Ascending aorta (tissue), 2 donors: Measurements from ENCODE around the gene HTRA2. TPM values are rescaled to one million over a fixed set of nuclear protein-coding genes. Genes with fewer than 3 reads are reported as not detected.

ENCODE experiments used
- DNase-seq, 2 donors: peaks; one replicate each; pipeline ENCODE4 v3.0.0-alpha.2; 2019; ENCODE audit warnings: low spot score in 2 of 2
- H3K27ac ChIP-seq, 2 donors: fragments of 200-600 bp; sonication (generic); one replicate each; pipeline ENCODE4 v1.5.1; 2016 to 2017; ENCODE audit warnings: mild to moderate bottlenecking in 1 of 2
- H3K27me3 ChIP-seq: fragments of 200-600 bp; sonication (generic); one replicate; pipeline ENCODE4 v1.5.1; 2017
- H3K36me3 ChIP-seq, 2 donors: fragments of 200-600 bp; sonication (generic); one replicate each; pipeline ENCODE4 v1.5.1; 2016
- H3K4me1 ChIP-seq, 2 donors: fragments of 200-600 bp; sonication (generic); one replicate each; pipeline ENCODE4 v1.5.1; 2016 to 2017; ENCODE audit warnings: mild to moderate bottlenecking in 1 of 2
- H3K4me3 ChIP-seq, 2 donors: fragments of 200-600 bp; sonication (generic); one replicate each; pipeline ENCODE4 v1.5.1; 2016 to 2017; ENCODE audit warnings: mild to moderate bottlenecking in 1 of 2
- H3K9me3 ChIP-seq, 2 donors: fragments of 200-600 bp; sonication (generic); one replicate each; pipeline ENCODE4 v1.5.1; 2016
- CTCF ChIP-seq, 3 experiments: fragments of 200-600 bp in 2 of 3; fragments of 450-650 bp in 1 of 3; sonication (generic) in 2 of 3; IDR thresholded peaks; one replicate each; pipeline ENCODE4 v1.5.1; 2016 to 2019; ENCODE audit warnings: antibody characterized with exemption in 3 of 3, mild to moderate bottlenecking in 1 of 3, moderate library complexity in 1 of 3
- intact Hi-C: fragments of 100-400 bp; cut with DNase I; formaldehyde crosslinking; loops from one replicate; pipeline ENCODE4 v1.15.1; 2023
- total RNA-seq: library from RNA; depleted of rRNA; stranded (reverse); fragments of >200 nt; gene quantifications from one replicate; pipeline ENCODE4 v1.1.0, GENCODE V29; 2016

The HTRA2 gene
- total RNA-seq, 1 donor from 2014 or later: 80.1 TPM

DNA sequence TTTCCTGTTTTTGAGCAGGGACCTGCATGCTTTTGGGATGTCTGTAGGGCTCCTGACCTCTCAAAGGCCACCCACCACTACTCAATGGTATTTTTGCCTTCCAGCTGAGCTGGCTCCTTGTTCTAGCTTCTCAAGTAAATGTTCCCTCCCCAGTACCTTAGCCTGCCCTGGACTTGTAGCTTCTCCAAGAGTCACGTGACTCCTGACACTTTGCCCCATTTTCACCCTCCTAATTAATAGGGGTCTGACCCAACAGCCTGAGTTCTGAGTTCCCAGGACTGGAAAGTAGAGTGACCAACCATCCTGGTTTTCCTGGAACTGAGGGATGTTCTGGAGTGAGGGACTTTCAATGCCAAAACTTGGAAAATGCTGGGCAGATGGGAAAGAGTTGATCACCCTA is 34.3 kb upstream of the HTRA2 start:
- intact Hi-C loops: no loop called here
- no peak overlapping the region for H3K4me3 ChIP-seq
- H3K9me3 ChIP-seq: no peaks in the 10 kb centered on the region
- no peak for DNase-seq
- no peak overlapping the region for H3K27ac ChIP-seq
- H3K27me3 ChIP-seq: peaks cover 5% of the 10 kb centered on the region
- H3K4me1 ChIP-seq: peaks cover 0 to 8% of the 10 kb centered on the region in 2 donors
- H3K36me3 ChIP-seq: peaks cover 31 to 34% of the 10 kb centered on the region in 2 donors
- TF ChIP-seq CTCF (IDR thresholded peaks at IDR 0.05): no peak

- peaks cover 5% of the 10 kb centered on the region for H3K27me3 ChIP-seq
- H3K27ac ChIP-seq: no peak overlapping the region
- TF ChIP-seq CTCF (IDR thresholded peaks at IDR 0.05): no peak
- H3K36me3 ChIP-seq: peaks cover 14 to 17% of the 10 kb centered on the region in 2 donors
- peaks cover 0 to 8% of the 10 kb centered on the region in 2 donors for H3K4me1 ChIP-seq
- H3K4me3 ChIP-seq: peak overlapping the region; percentile 9 to 51
- H3K9me3 ChIP-seq: no peaks in the 10 kb centered on the region
- DNase-seq: no peak
- intact Hi-C loops: no loop called here
These were observed 32.5 kb upstream of the HTRA2 start for GRCh38 chr2:74496997-74497776.

- intact Hi-C loops: no loop called here
- Histone ChIP-seq H3K36me3 (peaks cover 6 to 9% of the 10 kb centered on the region in 2 donors), H3K4me3 (peak overlapping the region; percentile 9 to 51), H3K9me3 (no peaks in the 10 kb centered on the region), H3K27ac (no peak overlapping the region), H3K4me1 (peaks cover 0 to 8% of the 10 kb centered on the region in 2 donors), H3K27me3 (peaks cover 5% of the 10 kb centered on the region)
- no peak for DNase-seq
- TF ChIP-seq CTCF (IDR thresholded peaks at IDR 0.05): no peak
These were observed 31.8 kb upstream of the HTRA2 start for GRCh38 chr2:74497777-74498499.

GRCh38 chr2:74498500-74499266 is 31.1 kb upstream of the HTRA2 start:
- H3K9me3 ChIP-seq: no peaks in the 10 kb centered on the region
- intact Hi-C loops: no loop called here
- H3K36me3 ChIP-seq: peaks cover under 1 to 2% of the 10 kb centered on the region in 2 donors
- H3K27ac ChIP-seq: no peak overlapping the region
- no peak for TF ChIP-seq CTCF (IDR thresholded peaks at IDR 0.05)
- H3K4me3 ChIP-seq: peak overlapping the region; percentile 12 to 51
- peaks cover 5% of the 10 kb centered on the region for H3K27me3 ChIP-seq
- DNase-seq: no peak
- peaks cover 3 to 13% of the 10 kb centered on the region in 2 donors for H3K4me1 ChIP-seq

- peaks cover 5% of the 10 kb centered on the region for H3K27me3 ChIP-seq
- H3K9me3 ChIP-seq: no peaks in the 10 kb centered on the region
- no peaks in the 10 kb centered on the region for H3K36me3 ChIP-seq
- TF ChIP-seq CTCF (IDR thresholded peaks at IDR 0.05): no peak
- H3K4me1 ChIP-seq: peaks cover 3 to 13% of the 10 kb centered on the region in 2 donors
- intact Hi-C loops: no loop called here
- H3K4me3 ChIP-seq: peak within 1 kb of the TSS; percentile 12 to 51
- no peak for DNase-seq
- H3K27ac ChIP-seq: no peak within 1 kb of the TSS
These were observed 30.3 kb upstream of the HTRA2 start, which contains the start of gene LBX2 for GRCh38 chr2:74499267-74499939. TSS of gene LBX2 (minus strand) at chr2:74499603. CDS start at chr2:74499537, 66 bp downstream.
